Trophoblast cell (in vitro differentiated cells and primary cell): ENCODE measurements around the gene SEMA6A.
"Not testable (repeated sequence)": the region's sequence is repeated elsewhere in the genome, so short reads cannot be mapped to it uniquely, and the experiment has no call there.

Source experiments
- DNase-seq, 2 donors: peaks; one replicate each; pipeline ENCODE4 v3.0.0-alpha.2; 2016
- H2AFZ ChIP-seq: 2 replicates; pipeline ENCODE4 v1.6.1; 2013; ENCODE audit warnings: low read length, moderate library complexity, mild to moderate bottlenecking; ENCODE audit not compliant: insufficient read depth, poor library complexity
- H2AK5ac ChIP-seq: 2 replicates; pipeline ENCODE4 v1.6.1; 2013; ENCODE audit warnings: mild to moderate bottlenecking, low read length
- H2BK120ac ChIP-seq: 2 replicates; pipeline ENCODE4 v1.6.1; 2013; ENCODE audit warnings: low read length, mild to moderate bottlenecking, moderate library complexity; ENCODE audit not compliant: insufficient read depth, poor library complexity
- H2BK12ac ChIP-seq: 2 replicates; pipeline ENCODE4 v1.6.1; 2013; ENCODE audit warnings: mild to moderate bottlenecking, low read length, moderate library complexity
- H2BK5ac ChIP-seq: 2 replicates; pipeline ENCODE4 v1.6.1; 2013; ENCODE audit warnings: low read length, low read depth, moderate library complexity, mild to moderate bottlenecking; ENCODE audit not compliant: poor library complexity
- H3K14ac ChIP-seq: 2 replicates; pipeline ENCODE4 v1.6.1; 2013; ENCODE audit warnings: mild to moderate bottlenecking, low read length
- H3K18ac ChIP-seq: 2 replicates; pipeline ENCODE4 v1.6.1; 2013; ENCODE audit warnings: mild to moderate bottlenecking, low read length
- H3K23ac ChIP-seq: 2 replicates; pipeline ENCODE4 v1.6.1; 2013; ENCODE audit warnings: low read length
- H3K27ac ChIP-seq: 2 replicates; pipeline ENCODE4 v1.5.1; 2013; ENCODE audit warnings: low read depth, mild to moderate bottlenecking, inconsistent platforms, low read length, moderate library complexity
- H3K27me3 ChIP-seq: 2 replicates; pipeline ENCODE4 v1.6.1; 2013; ENCODE audit warnings: inconsistent platforms, mild to moderate bottlenecking, low read length, moderate library complexity; ENCODE audit not compliant: insufficient read depth
- H3K36me3 ChIP-seq, 2 experiments: 1 replicate in 1 of 2; 2 replicates in 1 of 2; pipeline ENCODE4 v1.6.1; 2013; ENCODE audit warnings: low read length in 2 of 2, mild to moderate bottlenecking in 2 of 2, moderate library complexity in 1 of 2; ENCODE audit not compliant: insufficient read depth in 2 of 2, control insufficient read depth in 1 of 2
- H3K4ac ChIP-seq: 2 replicates; pipeline ENCODE4 v1.6.1; 2013; ENCODE audit warnings: low read depth, mild to moderate bottlenecking, low read length, moderate library complexity
- H3K4me1 ChIP-seq, 2 experiments: 1 replicate in 1 of 2; 2 replicates in 1 of 2; pipeline ENCODE4 v1.6.1; 2013; ENCODE audit warnings: low read length in 2 of 2, mild to moderate bottlenecking in 2 of 2, moderate library complexity in 1 of 2; ENCODE audit not compliant: insufficient read depth in 2 of 2, control insufficient read depth in 1 of 2
- H3K4me2 ChIP-seq: 2 replicates; pipeline ENCODE4 v1.6.1; 2013; ENCODE audit warnings: inconsistent platforms, mild to moderate bottlenecking, low read length, moderate library complexity
- H3K4me3 ChIP-seq: 2 replicates; pipeline ENCODE4 v1.5.1; 2013; ENCODE audit warnings: mild to moderate bottlenecking, low read depth, low read length, inconsistent platforms
- H3K79me1 ChIP-seq: one replicate; pipeline ENCODE4 v1.6.1; 2013; ENCODE audit warnings: low read length
- H3K79me2 ChIP-seq: 2 replicates; pipeline ENCODE4 v1.6.1; 2013; ENCODE audit warnings: low read length, mild to moderate bottlenecking; ENCODE audit not compliant: control insufficient read depth, insufficient read depth, poor library complexity
- H3K9ac ChIP-seq: 2 replicates; pipeline ENCODE4 v1.6.1; 2013; ENCODE audit warnings: mild to moderate bottlenecking, low read length
- H3K9me3 ChIP-seq: 2 replicates; pipeline ENCODE4 v1.6.1; 2013; ENCODE audit warnings: low read depth, mild to moderate bottlenecking, control low read depth, inconsistent platforms, low read length; ENCODE audit not compliant: insufficient read depth
- H4K12ac ChIP-seq: 2 replicates; pipeline ENCODE4 v1.6.1; 2013; ENCODE audit warnings: low read depth, mild to moderate bottlenecking, low read length, moderate library complexity
- H4K8ac ChIP-seq: 2 replicates; pipeline ENCODE4 v1.6.1; 2013; ENCODE audit warnings: low read depth, mild to moderate bottlenecking, low read length, moderate library complexity
- H4K91ac ChIP-seq: one replicate; pipeline ENCODE4 v1.6.1; 2013; ENCODE audit warnings: low read depth, mild to moderate bottlenecking, low read length, moderate library complexity
- WGBS: extraction: QIAGEN DNeasy Blood & Tissue Kit; methylation state at CpG from one replicate; pipeline ENCODE4 v1.1.7; 2013; ENCODE audit warnings: missing lambda C conversion rate; ENCODE audit not compliant: insufficient read length, insufficient coverage; ENCODE audit errors: extremely low coverage; 5-methylcytosine and 5-hydroxymethylcytosine counted together

Gene SEMA6A

GRCh38 chr5:116550082-116550481, 24.5 kb downstream of the SEMA6A start:
- DNase-seq, result no peak
- Histone ChIP-seq H3K18ac (no peak overlapping the region), H2AK5ac (no peak overlapping the region), H4K8ac (no peak overlapping the region), H2BK12ac (no peak overlapping the region), H3K27ac (no peak overlapping the region), H2BK5ac (no peak overlapping the region), H3K4me1 (peaks cover 2 to 13% of the 10 kb centered on the region in 2 experiments), H4K91ac (no peak overlapping the region), H2AFZ (no peak overlapping the region), H4K12ac (no peak overlapping the region), H3K79me1 (no peaks in the 10 kb centered on the region), H3K27me3 (no peaks in the 10 kb centered on the region), H3K14ac (no peak overlapping the region), H3K9me3 (no peaks in the 10 kb centered on the region), H3K9ac (no peak overlapping the region), H3K4me3 (no peak overlapping the region), H2BK120ac (no peak overlapping the region), H3K79me2 (peaks cover 26% of the 10 kb centered on the region), H3K4ac (peak overlapping the region; percentile 88), H3K36me3 (peaks cover 1 to 8% of the 10 kb centered on the region in 2 experiments), H3K23ac (no peak overlapping the region), H3K4me2 (no peak overlapping the region)

- no CpG with 5 or more reads among the region's 1 CpG for WGBS
- Histone ChIP-seq H2BK12ac (no peak overlapping the region), H3K79me2 (peaks cover 26% of the 10 kb centered on the region)
These were observed 27.9 kb downstream of the SEMA6A start for GRCh38 chr5:116546743-116547124.

DNA sequence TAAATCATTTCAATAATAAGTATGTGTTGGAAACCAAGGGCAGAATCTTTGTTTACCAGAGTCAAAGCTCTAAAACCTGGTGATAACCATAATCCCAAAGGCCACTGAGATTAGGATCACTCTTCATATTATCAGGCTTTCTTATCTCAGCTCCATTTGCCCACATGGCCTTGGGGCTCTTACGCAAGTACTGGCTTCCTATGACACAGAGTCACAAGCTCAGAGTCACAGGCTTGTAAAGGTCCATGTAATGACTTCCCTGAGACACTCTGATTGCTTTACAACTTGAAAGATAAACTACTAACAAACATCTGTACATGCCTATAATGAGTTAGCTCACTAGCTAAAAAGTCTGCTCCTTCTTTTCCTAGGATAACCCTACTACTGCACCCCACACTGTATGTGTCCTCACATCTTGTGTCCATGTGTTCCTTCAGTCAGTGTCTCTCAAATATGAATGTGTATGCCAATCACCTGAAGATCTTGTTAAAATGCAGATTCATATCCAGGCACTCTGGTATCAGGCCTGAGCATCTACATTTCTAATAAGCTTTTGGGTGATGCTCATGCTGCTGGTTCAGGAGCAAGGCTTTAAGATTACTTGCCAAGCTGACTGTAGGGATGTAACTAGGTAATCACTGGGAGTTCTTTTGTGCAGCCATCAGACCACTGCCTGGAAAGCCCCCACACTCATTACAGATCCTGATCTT, 28.4 kb downstream of the SEMA6A start:
- H3K14ac ChIP-seq, result no peak overlapping the region
- no peak overlapping the region for H3K9ac ChIP-seq
- no peak overlapping the region for H2BK12ac ChIP-seq
- no peak overlapping the region for H4K91ac ChIP-seq
- peaks cover 4 to 8% of the 10 kb centered on the region in 2 experiments for H3K36me3 ChIP-seq
- no peak overlapping the region for H2BK5ac ChIP-seq
- peak overlapping the region; percentile 81 for H3K4ac ChIP-seq
- no peak overlapping the region for H3K4me2 ChIP-seq
- no peak overlapping the region for H3K18ac ChIP-seq
- H3K79me2 ChIP-seq, result peaks cover 26% of the 10 kb centered on the region
- no peak overlapping the region for H2AFZ ChIP-seq
- no peaks in the 10 kb centered on the region for H3K9me3 ChIP-seq
- no peak overlapping the region for H2BK120ac ChIP-seq
- H3K4me3 ChIP-seq, result no peak overlapping the region
- WGBS, result no CpG with 5 or more reads among the region's 1 CpG
- H3K27ac ChIP-seq, result peak overlapping the region; percentile 44
- no peaks in the 10 kb centered on the region for H3K79me1 ChIP-seq
- no peak overlapping the region for H4K12ac ChIP-seq
- peak; percentile 93 to 98 for DNase-seq
- no peak overlapping the region for H2AK5ac ChIP-seq
- H4K8ac ChIP-seq, result no peak overlapping the region
- H3K27me3 ChIP-seq, result no peaks in the 10 kb centered on the region
- H3K4me1 ChIP-seq, result peaks cover 5 to 13% of the 10 kb centered on the region in 2 experiments
- no peak overlapping the region for H3K23ac ChIP-seq

More at GRCh38 chr5:116546743-116547124, 27.9 kb downstream of the SEMA6A start:
- Histone ChIP-seq H3K14ac (no peak overlapping the region), H3K4ac (peak overlapping the region; percentile 81), H3K23ac (no peak overlapping the region), H3K4me1 (peaks cover 5 to 13% of the 10 kb centered on the region in 2 experiments), H3K27me3 (no peaks in the 10 kb centered on the region), H2AFZ (no peak overlapping the region), H3K27ac (peak overlapping the region; percentile 44), H3K18ac (no peak overlapping the region), H2AK5ac (no peak overlapping the region), H4K12ac (no peak overlapping the region), H3K4me3 (no peak overlapping the region), H4K91ac (no peak overlapping the region), H2BK5ac (no peak overlapping the region), H2BK120ac (no peak overlapping the region), H3K9me3 (no peaks in the 10 kb centered on the region), H3K79me1 (no peaks in the 10 kb centered on the region), H3K4me2 (no peak overlapping the region), H3K36me3 (peaks cover 4 to 8% of the 10 kb centered on the region in 2 experiments), H4K8ac (no peak overlapping the region), H3K9ac (no peak overlapping the region)
- no peak for DNase-seq

DNA sequence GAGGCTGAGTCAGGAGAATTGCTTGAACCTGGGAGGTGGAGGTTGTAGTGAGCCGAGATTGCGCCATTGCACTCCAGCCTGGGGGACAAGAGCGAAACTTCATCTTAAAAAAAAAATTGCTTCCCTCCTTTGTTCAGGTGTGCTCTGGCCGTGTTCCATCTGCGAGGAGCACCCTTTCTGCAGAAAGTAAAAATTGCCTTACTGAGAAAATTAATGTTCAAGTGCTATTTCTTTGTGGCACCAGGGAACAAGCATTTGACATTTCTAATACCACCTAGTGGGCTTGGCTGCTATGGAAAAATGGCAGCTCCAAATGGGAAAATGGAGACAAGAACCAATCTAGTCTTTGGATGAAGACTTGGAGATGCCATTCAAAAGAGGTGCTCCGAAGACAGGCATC, 29.2 kb downstream of the SEMA6A start:
- H3K36me3 ChIP-seq, H3K27me3 ChIP-seq, H4K91ac ChIP-seq, H2AK5ac ChIP-seq, H2AFZ ChIP-seq, H4K12ac ChIP-seq, H3K4me2 ChIP-seq, H3K23ac ChIP-seq, H3K18ac ChIP-seq, H3K4me3 ChIP-seq, H3K9ac ChIP-seq, H2BK12ac ChIP-seq, H3K79me1 ChIP-seq, H2BK120ac ChIP-seq, DNase-seq, H2BK5ac ChIP-seq, H3K14ac ChIP-seq, H3K9me3 ChIP-seq, H4K8ac ChIP-seq: not testable (repeated sequence)
- Histone ChIP-seq H3K4me1 (peaks cover 5 to 11% of the 10 kb centered on the region in 2 experiments), H3K79me2 (peaks cover 24% of the 10 kb centered on the region), H3K27ac (peak overlapping the region; percentile 27), H3K4ac (peak overlapping the region; percentile 77)
- WGBS, result no CpG with 5 or more reads among the region's 6 CpGs
